A549 (cell line): ENCODE results near the gene NCKIPSD. TPM values are rescaled to one million over a fixed set of nuclear protein-coding genes. Genes with fewer than 3 reads are reported as not detected.

ENCODE experiments used
- ATAC-seq, 2 experiments: fragments of 200-7000 bp in 1 of 2; fragments of >200 bp in 1 of 2; cut with Nextera tagmentation in 1 of 2; cut with Tn5 transposase in 1 of 2; 3 replicates each; pipeline versions ENCODE4 v1.8.0 to v1.9.1; 2018 to 2020; ENCODE audit warnings: mild to moderate bottlenecking in 1 of 2, moderate library complexity in 1 of 2
- CTCF ChIA-PET: fragments of 300-600 bp; sonication (Branson Sonifier 250); formaldehyde crosslinking; extraction: SDS; loops from one replicate; lab custom pipeline; 2021; ENCODE audit warnings: antibody characterized with exemption, inconsistent platforms; lab: Yijun Ruan, JAX
- POLR2A ChIA-PET: fragments of 350-600 bp; formaldehyde crosslinking; extraction: SDS; loops from one replicate; lab custom pipeline; 2021; ENCODE audit warnings: antibody characterized with exemption, inconsistent platforms; lab: Yijun Ruan, JAX
- DNase-seq, 2 experiments: peaks; one replicate each; pipeline versions ENCODE4 v3.0.0 to v3.0.0-alpha.2; 2011 to 2016; ENCODE audit warnings: low read depth in 1 of 2, low spot score in 1 of 2
- FAIRE-seq: peaks from 2 replicates; lab custom pipeline; 2011; peaks lifted over from hg19 to GRCh38; lab: Jason Lieb, UNC
- H3K27ac ChIP-seq, 2 experiments: fragments of >200 bp; sonication (Bioruptor Twin); formaldehyde crosslinking; 3 replicates each; pipeline ENCODE4 v1.5.1; 2016 to 2017
- H3K4me1 ChIP-seq: fragments of >200 bp; sonication (Bioruptor Twin); formaldehyde crosslinking; 3 replicates; pipeline ENCODE4 v1.6.1; 2016
- H3K4me2 ChIP-seq: fragments of >200 bp; sonication (Bioruptor Twin); formaldehyde crosslinking; 3 replicates; pipeline ENCODE4 v1.6.1; 2016
- H3K4me3 ChIP-seq: fragments of >200 bp; sonication (Bioruptor Twin); formaldehyde crosslinking; 3 replicates; pipeline ENCODE4 v1.5.1; 2016
- H3K9me3 ChIP-seq: fragments of >200 bp; sonication (Bioruptor Twin); formaldehyde crosslinking; 3 replicates; pipeline ENCODE4 v1.6.1; 2016
- CBX8 ChIP-seq: fragments of 200-600 bp; sonication (generic); IDR thresholded peaks from 2 replicates; pipeline ENCODE4 v1.6.1; 2016
- CEBPB ChIP-seq, 2 experiments: fragments of >200 bp in 1 of 2; sonication (Bioruptor Twin) in 1 of 2; formaldehyde crosslinking in 1 of 2; IDR thresholded peaks; 2 replicates each; pipeline ENCODE4 v1.6.1; 2012 to 2016
- CHD2 ChIP-seq: fragments of 150-350 bp; IDR thresholded peaks from 2 replicates; pipeline ENCODE4 v1.6.1; 2014; ENCODE audit warnings: low read length; ENCODE audit not compliant: partially characterized antibody
- CTCF ChIP-seq: fragments of >200 bp; sonication (Bioruptor Twin); formaldehyde crosslinking; IDR thresholded peaks from 3 replicates; pipeline ENCODE4 v1.5.1; 2016
- EHF ChIP-seq: fragments of 250-450 bp; sonication (Bioruptor Pico); IDR thresholded peaks from 2 replicates; pipeline ENCODE4 v1.5.0; 2020; ENCODE audit warnings: mild to moderate bottlenecking
- EP300 ChIP-seq, 2 experiments: fragments of >200 bp; sonication (Bioruptor Twin); formaldehyde crosslinking; IDR thresholded peaks; 2 replicates in 1 of 2; 3 replicates in 1 of 2; pipeline ENCODE4 v1.6.1; 2016 to 2017
- ESRRA ChIP-seq: fragments of 150-350 bp; IDR thresholded peaks from 2 replicates; pipeline ENCODE4 v1.6.1; 2014; ENCODE audit warnings: mild to moderate bottlenecking, low read length, borderline replicate concordance
- FOSB ChIP-seq: fragments of 250-450 bp; sonication (Bioruptor Pico); IDR thresholded peaks from 2 replicates; pipeline ENCODE4 v1.5.0; 2020; ENCODE audit warnings: mild to moderate bottlenecking, moderate library complexity
- HDAC2 ChIP-seq: fragments of 200-600 bp; sonication (generic); IDR thresholded peaks from 2 replicates; pipeline ENCODE4 v1.6.1; 2016
- HEYL ChIP-seq: fragments of 250-450 bp; sonication (Bioruptor Pico); IDR thresholded peaks from 2 replicates; pipeline ENCODE4 v1.8.0; 2021; ENCODE audit warnings: mild to moderate bottlenecking, moderate library complexity
- HOXA7 ChIP-seq: fragments of 250-450 bp; sonication (Bioruptor Pico); IDR thresholded peaks from 2 replicates; pipeline ENCODE4 v1.5.0; 2020; ENCODE audit warnings: mild to moderate bottlenecking, moderate library complexity
- HOXB5 ChIP-seq: fragments of 250-450 bp; sonication (Bioruptor Pico); IDR thresholded peaks from 2 replicates; pipeline ENCODE4 v1.5.0; 2020; ENCODE audit warnings: mild to moderate bottlenecking, moderate library complexity
- JUN ChIP-seq, 2 experiments: fragments of >200 bp; sonication (Bioruptor Twin); formaldehyde crosslinking; IDR thresholded peaks; 2 replicates in 1 of 2; 3 replicates in 1 of 2; pipeline ENCODE4 v1.6.1; 2016 to 2017
- KDM1A ChIP-seq: fragments of 200-600 bp; sonication (generic); IDR thresholded peaks from 2 replicates; pipeline ENCODE4 v1.6.1; 2016; ENCODE audit warnings: low read depth, mild to moderate bottlenecking
- MAX ChIP-seq: IDR thresholded peaks from 2 replicates; pipeline ENCODE4 v1.6.1; 2012
- MAZ ChIP-seq: fragments of 150-350 bp; IDR thresholded peaks from 2 replicates; pipeline ENCODE4 v1.6.1; 2014; ENCODE audit warnings: antibody characterized with exemption, low read depth, low read length, borderline replicate concordance
- NFE2L2 ChIP-seq: fragments of 150-350 bp; conservative IDR thresholded peaks from 2 replicates; pipeline ENCODE4 v1.6.1; 2014; ENCODE audit warnings: low read length
- NPAS2 ChIP-seq: fragments of 250-450 bp; sonication (Bioruptor Pico); IDR thresholded peaks from 2 replicates; pipeline ENCODE4 v1.8.0; 2022; ENCODE audit warnings: mild to moderate bottlenecking, moderate library complexity, borderline replicate concordance
- NR3C1 ChIP-seq: fragments of >200 bp; sonication (Bioruptor Twin); formaldehyde crosslinking; IDR thresholded peaks from 3 replicates; pipeline ENCODE4 v1.6.1; 2017
- PHF8 ChIP-seq: fragments of 200-600 bp; sonication (generic); IDR thresholded peaks from 2 replicates; pipeline ENCODE4 v1.6.1; 2016; ENCODE audit warnings: low read depth, mild to moderate bottlenecking, antibody characterized with exemption, moderate library complexity, borderline replicate concordance
- POLR2A ChIP-seq: IDR thresholded peaks from 2 replicates; pipeline ENCODE4 v1.6.1; 2012; ENCODE audit warnings: mild to moderate bottlenecking, low read length
- RAD21 ChIP-seq, 2 experiments: fragments of >200 bp in 1 of 2; sonication (Bioruptor Twin) in 1 of 2; formaldehyde crosslinking in 1 of 2; IDR thresholded peaks in 1 of 2; conservative IDR thresholded peaks in 1 of 2; 2 replicates in 1 of 2; 3 replicates in 1 of 2; pipeline ENCODE4 v1.6.1; 2012 to 2018; ENCODE audit warnings: inconsistent platforms in 1 of 2
- RARB ChIP-seq: fragments of 250-450 bp; sonication (Bioruptor Pico); IDR thresholded peaks from 2 replicates; pipeline ENCODE4 v1.8.0; 2021; ENCODE audit warnings: mild to moderate bottlenecking, moderate library complexity
- RCOR1 ChIP-seq: fragments of 150-350 bp; IDR thresholded peaks from 2 replicates; pipeline ENCODE4 v1.6.1; 2014; ENCODE audit warnings: antibody characterized with exemption, low read length, low read depth
- RFX5 ChIP-seq: fragments of 450-650 bp; IDR thresholded peaks from 2 replicates; pipeline ENCODE4 v1.7.1; 2014; ENCODE audit warnings: antibody characterized with exemption, mild to moderate bottlenecking, moderate library complexity
- RNF2 ChIP-seq: fragments of 200-600 bp; sonication (generic); IDR thresholded peaks from 2 replicates; pipeline ENCODE4 v1.6.1; 2016; ENCODE audit warnings: low read depth, mild to moderate bottlenecking, antibody characterized with exemption, moderate library complexity, borderline replicate concordance
- TFCP2L1 ChIP-seq: fragments of 250-450 bp; sonication (Bioruptor Pico); IDR thresholded peaks from 2 replicates; pipeline ENCODE4 v1.5.0; 2021; ENCODE audit warnings: mild to moderate bottlenecking
- TP53 ChIP-seq: fragments of 250-450 bp; sonication (Bioruptor Pico); IDR thresholded peaks from 2 replicates; pipeline ENCODE4 v1.5.0; 2021; ENCODE audit warnings: mild to moderate bottlenecking, moderate library complexity
- ZC3H11A ChIP-seq: fragments of 450-650 bp; IDR thresholded peaks from 2 replicates; pipeline ENCODE4 v1.6.1; 2014; ENCODE audit warnings: antibody characterized with exemption, mild to moderate bottlenecking
- WGBS: methylation state at CpG from one replicate; pipeline ENCODE4 v1.1.6; 2017; ENCODE audit errors: missing lambda C conversion rate; 5-methylcytosine and 5-hydroxymethylcytosine counted together
- polyA plus RNA-seq, 4 experiments: library from polyadenylated mRNA; depleted of rRNA in 3 of 4; stranded (reverse); fragments of >200 nt; fragmentation: RNase III in 1 of 4; extraction: RNeasy Plus Mini Kit Qiagen cat#74134 plus additional on column Dnase treatment in 1 of 4; gene quantifications; 2 replicates in 3 of 4; 3 replicates in 1 of 4; pipeline ENCODE4 v1.2.3, GENCODE V29; 2011 to 2017
- TF ChIP-seq, protein P1 (sequence below): IDR thresholded peaks from 2 replicates; pipeline ENCODE4 v1.6.1; 2012; ENCODE audit warnings: low read depth, borderline replicate concordance
- TF ChIP-seq, protein P2 (sequence below): fragments of 150-350 bp; IDR thresholded peaks from 2 replicates; pipeline ENCODE4 v1.6.1; 2014; ENCODE audit warnings: low read depth, mild to moderate bottlenecking, low read length
- TF ChIP-seq, protein P3 (sequence below): fragments of 250-450 bp; sonication (Bioruptor Pico); IDR thresholded peaks from 2 replicates; pipeline ENCODE4 v1.5.0; 2020; ENCODE audit warnings: low read depth, mild to moderate bottlenecking, moderate library complexity
- TF ChIP-seq, protein P4 (sequence below): fragments of 450-650 bp; IDR thresholded peaks from 2 replicates; pipeline ENCODE4 v1.6.1; 2014; ENCODE audit warnings: antibody characterized with exemption

The NCKIPSD gene
- polyA plus RNA-seq, 2 of the 4 experiments (the other 2 are of a cell fraction): 10.2 to 10.9 TPM

DNA sequence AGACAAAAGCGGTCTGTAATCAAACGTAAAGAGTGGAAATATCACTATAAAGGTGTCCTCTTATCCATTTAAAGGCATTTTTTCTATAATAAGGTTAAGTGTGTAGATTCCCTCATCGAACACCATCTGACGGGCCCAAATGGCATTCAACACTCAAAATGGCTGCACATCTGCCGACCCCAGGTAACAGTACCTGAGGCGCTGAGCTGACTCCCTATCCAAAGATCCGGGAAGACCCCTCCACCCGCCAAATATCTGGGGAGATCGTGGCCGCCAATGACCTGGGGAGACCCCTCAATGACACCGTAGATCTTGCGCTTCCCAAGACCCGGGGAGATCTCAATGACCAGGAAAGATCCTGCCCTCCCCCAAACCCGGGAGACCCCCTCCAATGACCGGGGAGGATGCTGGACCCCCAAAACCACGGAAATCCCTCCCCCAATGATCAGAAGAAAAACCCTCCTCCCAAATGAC lies 30.8 kb upstream of the NCKIPSD start:
- Histone ChIP-seq H3K4me2 (peak overlapping the region; percentile 76), H3K4me3 (peak overlapping the region; percentile 98), H3K4me1 (peaks cover 26% of the 10 kb centered on the region; the same call in 2 of the 3 replicates), H3K9me3 (no peaks in the 10 kb centered on the region), H3K27ac (peak overlapping the region; percentile 94 to 95)
- FAIRE-seq: no peak
- POLR2A ChIA-PET: interaction anchor here (0.9 to 1.3 kb wide), 5 partner anchors 10 to 203 kb away, joined by 3 to 6 read pairs (median 4); partner anchors contain the start of gene ARIH2
- under 1% methylated on average over 10 of the region's 16 CpGs for WGBS
- TF ChIP-seq HDAC2 (no peak), HEYL (no peak), JUN (IDR thresholded peaks at IDR 0.05) (no peak), PHF8 (no peak), TP53 (CRISPR knock-in tag) (no peak), RCOR1 (no peak), ESRRA (no peak), KDM1A (no peak), ZC3H11A (no peak), RNF2 (no peak), CHD2 (no peak), NFE2L2 (no peak), EHF (no peak), RARB (no peak), HOXA7 (CRISPR knock-in tag) (no peak), CBX8 (no peak), EP300 (IDR thresholded peaks at IDR 0.05) (no peak), FOSB (CRISPR knock-in tag) (no peak)
- TF ChIP-seq, protein P1, sequence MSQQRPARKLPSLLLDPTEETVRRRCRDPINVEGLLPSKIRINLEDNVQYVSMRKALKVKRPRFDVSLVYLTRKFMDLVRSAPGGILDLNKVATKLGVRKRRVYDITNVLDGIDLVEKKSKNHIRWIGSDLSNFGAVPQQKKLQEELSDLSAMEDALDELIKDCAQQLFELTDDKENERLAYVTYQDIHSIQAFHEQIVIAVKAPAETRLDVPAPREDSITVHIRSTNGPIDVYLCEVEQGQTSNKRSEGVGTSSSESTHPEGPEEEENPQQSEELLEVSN: no peak
- TF ChIP-seq, all 56 proteins: peak for 0
- DNase-seq: no peak
- ATAC-seq: peak; percentile 36 to 37; a peak in 3 of 6 replicates
- CTCF ChIA-PET: interaction anchor here (0.8 to 1.2 kb wide), 2 partner anchors 24 to 26 kb away, joined by 3 to 4 read pairs; no protein-coding TSS in a partner anchor

DNA sequence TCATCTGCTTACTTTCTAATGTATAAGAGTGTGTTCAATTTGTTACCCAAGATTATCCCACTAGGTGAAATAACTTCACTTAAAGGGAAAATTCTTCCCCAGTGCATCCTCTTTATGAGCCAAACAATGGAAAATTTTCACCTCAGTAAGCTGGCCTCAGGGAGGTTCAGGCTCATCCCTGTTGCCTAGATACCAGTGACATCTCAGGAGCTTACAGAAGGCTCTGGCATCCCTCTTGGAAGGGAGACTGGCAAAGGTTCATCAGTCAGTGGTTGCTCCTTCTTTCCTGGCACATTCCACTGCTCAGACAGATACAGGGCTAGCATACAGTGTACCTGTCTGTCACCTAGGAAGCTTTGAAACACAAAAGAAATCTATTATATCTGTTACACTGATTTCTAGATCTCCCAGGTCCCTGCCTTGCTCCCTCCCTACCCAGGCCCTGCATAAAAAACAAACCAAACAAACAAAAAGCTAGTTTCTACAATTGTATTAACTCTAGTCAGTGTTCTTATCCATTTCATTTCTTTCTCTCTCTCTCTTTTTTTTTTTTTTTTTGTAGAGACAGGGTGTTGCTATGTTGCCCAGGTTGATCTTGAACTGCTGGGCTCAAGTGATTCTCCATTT lies 29.6 kb upstream of the NCKIPSD start:
- peak overlapping the region; percentile 98; the same call in 2 of the 3 replicates for H3K4me3 ChIP-seq
- DNase-seq (peak in 1 of 2 experiments; percentile 30), FAIRE-seq (no peak), ATAC-seq (no peak)
- no peaks in the 10 kb centered on the region for H3K9me3 ChIP-seq
- no peak overlapping the region for H3K27ac ChIP-seq
- POLR2A ChIA-PET: no interaction called here
- CTCF ChIA-PET: interaction anchor here (0.6 to 1.7 kb wide), 5 partner anchors 13 to 205 kb away, joined by 3 to 4 read pairs (median 4); partner anchors contain the start of gene NCKIPSD
- H3K4me2 ChIP-seq: peak overlapping the region; percentile 76
- peaks cover 19% of the 10 kb centered on the region; the same call in 2 of the 3 replicates for H3K4me1 ChIP-seq
- TF ChIP-seq POLR2A (no peak), TFCP2L1 (CRISPR knock-in tag) (no peak), MAZ (no peak), EP300 (IDR thresholded peaks at IDR 0.05) (no peak), RAD21 (conservative IDR thresholded peaks at IDR 0.05 in 1 of 2, IDR thresholded peaks at IDR 0.05 in 1 of 2) (no peak), HOXB5 (CRISPR knock-in tag) (no peak), CEBPB (IDR thresholded peaks at IDR 0.05) (no peak), CTCF (no peak), NPAS2 (no peak), RFX5 (no peak), MAX (no peak), NR3C1 (no peak)
- TF ChIP-seq, protein P2, sequence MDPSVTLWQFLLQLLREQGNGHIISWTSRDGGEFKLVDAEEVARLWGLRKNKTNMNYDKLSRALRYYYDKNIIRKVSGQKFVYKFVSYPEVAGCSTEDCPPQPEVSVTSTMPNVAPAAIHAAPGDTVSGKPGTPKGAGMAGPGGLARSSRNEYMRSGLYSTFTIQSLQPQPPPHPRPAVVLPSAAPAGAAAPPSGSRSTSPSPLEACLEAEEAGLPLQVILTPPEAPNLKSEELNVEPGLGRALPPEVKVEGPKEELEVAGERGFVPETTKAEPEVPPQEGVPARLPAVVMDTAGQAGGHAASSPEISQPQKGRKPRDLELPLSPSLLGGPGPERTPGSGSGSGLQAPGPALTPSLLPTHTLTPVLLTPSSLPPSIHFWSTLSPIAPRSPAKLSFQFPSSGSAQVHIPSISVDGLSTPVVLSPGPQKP: no peak
- TF ChIP-seq, protein P1: no peak
- TF ChIP-seq, protein P3, sequence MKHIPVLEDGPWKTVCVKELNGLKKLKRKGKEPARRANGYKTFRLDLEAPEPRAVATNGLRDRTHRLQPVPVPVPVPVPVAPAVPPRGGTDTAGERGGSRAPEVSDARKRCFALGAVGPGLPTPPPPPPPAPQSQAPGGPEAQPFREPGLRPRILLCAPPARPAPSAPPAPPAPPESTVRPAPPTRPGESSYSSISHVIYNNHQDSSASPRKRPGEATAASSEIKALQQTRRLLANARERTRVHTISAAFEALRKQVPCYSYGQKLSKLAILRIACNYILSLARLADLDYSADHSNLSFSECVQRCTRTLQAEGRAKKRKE (CRISPR knock-in tag): no peak
- TF ChIP-seq, protein P4, sequence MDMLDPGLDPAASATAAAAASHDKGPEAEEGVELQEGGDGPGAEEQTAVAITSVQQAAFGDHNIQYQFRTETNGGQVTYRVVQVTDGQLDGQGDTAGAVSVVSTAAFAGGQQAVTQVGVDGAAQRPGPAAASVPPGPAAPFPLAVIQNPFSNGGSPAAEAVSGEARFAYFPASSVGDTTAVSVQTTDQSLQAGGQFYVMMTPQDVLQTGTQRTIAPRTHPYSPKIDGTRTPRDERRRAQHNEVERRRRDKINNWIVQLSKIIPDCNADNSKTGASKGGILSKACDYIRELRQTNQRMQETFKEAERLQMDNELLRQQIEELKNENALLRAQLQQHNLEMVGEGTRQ: no peak
